ENCODE results near the gene FIBCD1.

- no peak for TF ChIP-seq PPARD (CRISPR knock-in tag; IDR thresholded peaks at IDR 0.05)
- TF ChIP-seq DEAF1 (CRISPR knock-in tag; IDR thresholded peaks at IDR 0.05): no peak
- TF ChIP-seq SREBF2 (CRISPR knock-in tag; IDR thresholded peaks at IDR 0.05): no peak
- no peak for TF ChIP-seq CTCF (IDR thresholded peaks at IDR 0.05 in 2 of 3, conservative IDR thresholded peaks at IDR 0.05 in 1 of 3; ENCODE audit: insufficient read depth in 2 of 3, low read depth in 1 of 3, low read length in 3 of 3)
- no peak for TF ChIP-seq ZNF696 (CRISPR knock-in tag; conservative IDR thresholded peaks at IDR 0.05)
- no peak for TF ChIP-seq RB1 (IDR thresholded peaks at IDR 0.05; ENCODE audit: low read depth)
- no peak for TF ChIP-seq ZHX1 (conservative IDR thresholded peaks at IDR 0.05; ENCODE audit: low read length)
- no peak for TF ChIP-seq ELF4 (CRISPR knock-in tag; IDR thresholded peaks at IDR 0.05)
- no peak for TF ChIP-seq IRF9 (tag; IDR thresholded peaks at IDR 0.05)
- no peak for TF ChIP-seq ZSCAN29 (IDR thresholded peaks at IDR 0.05)
- no peak for TF ChIP-seq BRF2 (IDR thresholded peaks at IDR 0.05; ENCODE audit: borderline replicate concordance, insufficient read depth, insufficient read length)
Measured at GRCh38 chr9:130866474-130866965, 72.5 kb downstream of the FIBCD1 start.

Data from K562 (cell line).